Measurements from ENCODE around the gene BCL7C.

- TF ChIP-seq CTCF (optimal IDR thresholded peaks at IDR 0.05 in 1 of 3, IDR thresholded peaks at IDR 0.05 in 1 of 3, conservative IDR thresholded peaks at IDR 0.05 in 1 of 3; ENCODE audit: extremely low read depth in 1 of 3, insufficient read depth in 2 of 3, low read length in 3 of 3), result no peak
- no peak for TF ChIP-seq EZH2 (IDR thresholded peaks at IDR 0.05; ENCODE audit: low read length)
Measured at GRCh38 chr16:30844346-30844670, 49.6 kb downstream of the BCL7C start.
